GM21390 (cell line): ENCODE results near the gene TPD52L1.
"Not testable (repeated sequence)": the region's sequence is repeated elsewhere in the genome, so short reads cannot be mapped to it uniquely, and the experiment has no call there.

Source experiments
- ATAC-seq: cut with Tn5 transposase; IDR thresholded peaks from one replicate; pipeline ENCODE4 v1.9.1; 2021; ENCODE audit not compliant: unreplicated experiment

The TPD52L1 gene, protein sequence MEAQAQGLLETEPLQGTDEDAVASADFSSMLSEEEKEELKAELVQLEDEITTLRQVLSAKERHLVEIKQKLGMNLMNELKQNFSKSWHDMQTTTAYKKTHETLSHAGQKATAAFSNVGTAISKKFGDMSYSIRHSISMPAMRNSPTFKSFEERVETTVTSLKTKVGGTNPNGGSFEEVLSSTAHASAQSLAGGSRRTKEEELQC

DNA sequence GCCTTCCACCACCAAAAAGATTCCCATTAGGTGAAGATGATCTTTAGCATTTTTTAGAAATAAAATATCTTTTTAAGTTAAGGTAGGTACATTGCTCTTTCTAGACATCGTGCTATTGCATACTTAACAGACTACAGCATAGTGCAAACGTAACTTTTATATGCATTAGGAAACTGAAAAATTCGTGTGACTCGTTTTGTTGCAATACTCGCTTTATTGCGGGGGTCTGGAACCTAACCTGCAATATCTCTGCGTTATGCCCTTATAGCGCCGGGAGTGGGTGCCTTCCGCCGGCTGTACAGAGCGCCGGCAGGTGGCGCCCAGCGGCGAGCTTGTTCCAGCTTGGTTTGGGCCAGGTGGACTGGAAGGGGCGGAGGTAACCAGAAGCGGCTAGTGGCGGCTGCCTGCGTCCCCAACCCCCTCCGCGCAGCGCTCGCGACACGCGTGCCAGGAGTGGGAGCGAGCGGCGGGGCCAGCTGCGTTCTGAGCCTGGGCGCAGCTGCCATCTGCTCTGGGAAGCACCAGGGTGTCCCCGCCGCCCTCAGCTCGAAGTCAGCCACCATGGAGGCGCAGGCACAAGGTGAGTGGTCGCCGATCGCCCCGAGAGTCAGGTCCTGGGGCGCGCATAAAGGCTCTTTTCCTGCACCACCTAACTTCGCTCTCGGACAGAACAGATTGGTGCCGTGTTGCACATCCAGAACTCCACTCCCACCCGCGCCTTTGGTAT lies at the start of gene TPD52L1:
Gene TPD52L1 (plus strand): TSS at position 383 of the 727 bp plus-strand sequence. CDS start 179 bp downstream, at position 562.
- ATAC-seq = peak; percentile 97

DNA sequence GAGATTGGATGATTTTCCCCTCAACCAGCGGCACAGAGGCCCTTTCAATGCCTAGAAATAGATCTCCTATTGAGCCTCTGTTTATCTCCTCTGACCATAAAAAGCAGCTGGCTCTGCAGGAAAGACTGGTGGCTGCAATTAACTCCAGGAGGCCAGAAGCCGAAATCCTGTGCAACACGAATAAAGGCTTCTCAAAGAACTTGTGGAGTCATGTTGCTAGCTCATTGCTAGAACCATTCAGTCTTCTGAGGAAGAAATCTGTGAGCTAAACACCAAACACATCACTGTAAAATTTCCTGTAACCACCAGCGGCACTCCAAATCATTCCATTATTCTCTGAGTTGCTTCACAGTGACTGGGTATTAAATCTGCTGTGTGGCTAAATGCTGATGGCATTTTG lies 49.1 kb upstream of the TPD52L1 start:
- no peak for ATAC-seq

DNA sequence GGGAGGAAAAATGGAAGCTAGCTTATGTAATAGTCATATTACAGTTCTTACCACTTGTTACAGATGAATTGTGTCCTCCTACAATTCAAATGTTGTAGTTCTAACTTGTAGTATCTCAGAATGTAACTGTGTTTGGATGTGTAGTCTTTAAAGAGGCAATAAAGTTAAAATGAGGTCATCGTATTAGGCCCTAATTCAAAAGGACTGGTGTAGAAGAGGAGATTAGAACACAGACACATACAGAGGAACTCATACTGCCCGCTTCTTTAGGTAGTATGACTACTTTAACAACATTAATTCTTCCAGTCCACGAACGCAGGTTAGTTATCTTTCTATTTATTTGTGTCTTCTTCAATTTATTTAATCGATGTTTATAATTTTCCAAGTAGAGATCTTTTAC lies 46.5 kb upstream of the TPD52L1 start:
- no peak for ATAC-seq

DNA sequence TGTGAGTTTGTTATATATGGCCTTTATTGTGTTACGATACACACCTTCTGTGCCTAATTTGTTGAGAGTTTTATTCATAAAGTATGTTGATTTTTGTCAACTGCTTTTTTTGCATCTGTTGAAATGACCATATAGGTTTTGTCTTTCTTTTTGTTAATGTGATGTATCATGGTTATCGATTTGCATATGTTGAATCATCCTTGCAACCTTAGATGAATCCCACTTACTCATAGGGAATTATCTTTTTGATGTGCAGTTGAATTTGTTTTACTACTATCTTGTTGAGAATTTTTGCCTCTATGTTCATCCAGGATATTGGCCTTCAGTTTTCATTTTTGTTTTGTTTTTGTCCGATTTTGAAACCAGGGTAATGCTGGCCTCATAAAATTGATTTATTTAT lies 45.7 kb upstream of the TPD52L1 start:
- ATAC-seq = no peak

DNA sequence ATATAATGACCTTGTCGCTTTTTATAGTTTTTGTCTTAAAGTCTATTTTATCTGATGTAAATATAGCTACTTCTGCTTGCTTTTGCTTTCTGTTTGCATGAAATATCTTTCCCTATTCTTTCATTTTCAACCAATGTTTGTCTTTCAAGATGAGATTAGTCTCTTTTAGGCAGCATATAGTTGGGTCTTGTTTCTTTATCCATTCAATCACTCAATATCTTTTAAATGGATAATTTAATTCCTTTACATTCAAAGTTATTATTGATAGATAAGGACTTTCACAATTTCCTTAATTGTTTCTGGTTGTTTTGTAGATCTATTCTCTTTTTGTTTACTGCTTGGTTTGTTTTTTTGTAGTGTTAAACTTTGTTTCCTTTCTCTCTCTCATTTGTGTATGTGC lies 43.5 kb upstream of the TPD52L1 start:
- ATAC-seq = no peak

DNA sequence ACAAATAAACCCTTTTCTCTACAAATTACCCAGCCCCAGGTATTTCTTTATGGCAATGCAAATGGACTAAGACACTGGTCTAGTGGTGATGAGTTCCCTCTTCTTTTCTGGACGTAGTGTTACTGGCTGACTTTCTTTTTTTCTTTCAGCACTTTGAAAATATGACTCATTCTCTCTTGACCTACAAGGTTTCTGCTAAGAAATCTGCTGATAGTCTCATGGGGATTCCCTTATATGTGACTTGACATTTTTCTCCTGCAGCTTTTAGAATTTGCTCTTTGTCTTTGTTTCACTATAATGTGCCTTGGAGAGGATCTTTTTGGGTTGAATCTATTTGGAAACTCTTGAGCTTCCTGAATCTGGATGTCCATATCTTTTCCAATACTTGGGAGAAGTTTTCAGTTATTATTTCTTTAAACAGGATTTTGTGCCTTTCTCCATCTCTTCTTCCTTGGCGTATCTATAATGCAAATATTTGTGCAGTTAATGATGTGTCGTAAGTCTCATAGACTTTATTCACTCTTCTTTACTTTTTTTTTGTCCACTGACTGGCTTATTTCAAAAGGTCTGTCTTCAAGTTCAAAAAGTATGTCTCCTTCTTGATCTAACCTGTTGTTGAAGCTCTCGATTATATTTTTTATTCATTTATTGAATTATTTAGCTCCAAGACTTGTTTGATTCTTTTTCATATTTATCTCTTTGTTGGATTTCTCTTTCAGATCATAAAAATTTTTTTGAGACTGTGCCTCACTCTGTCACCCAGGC lies 42.2 kb upstream of the TPD52L1 start:
- no peak for ATAC-seq

DNA sequence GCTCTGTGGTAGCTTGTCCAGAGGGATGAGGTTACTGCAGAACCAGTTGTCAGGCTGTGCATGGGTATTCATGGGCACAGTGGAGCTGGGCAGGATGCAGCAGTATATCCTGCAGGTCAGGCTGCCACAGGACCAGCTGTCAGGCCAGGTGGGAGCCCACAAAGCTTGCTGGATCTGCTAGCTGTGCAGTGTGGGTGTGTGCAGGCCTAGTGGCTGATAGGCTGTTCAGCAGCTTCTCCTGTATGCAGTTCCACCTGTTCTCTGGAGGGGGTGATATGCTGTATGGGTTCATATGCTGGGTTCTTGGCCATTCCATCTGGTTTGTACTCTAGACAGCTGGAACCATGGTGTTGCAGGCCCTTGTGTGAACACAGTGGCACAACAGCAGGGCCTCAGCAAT lies 40.6 kb upstream of the TPD52L1 start:
- ATAC-seq = no peak

DNA sequence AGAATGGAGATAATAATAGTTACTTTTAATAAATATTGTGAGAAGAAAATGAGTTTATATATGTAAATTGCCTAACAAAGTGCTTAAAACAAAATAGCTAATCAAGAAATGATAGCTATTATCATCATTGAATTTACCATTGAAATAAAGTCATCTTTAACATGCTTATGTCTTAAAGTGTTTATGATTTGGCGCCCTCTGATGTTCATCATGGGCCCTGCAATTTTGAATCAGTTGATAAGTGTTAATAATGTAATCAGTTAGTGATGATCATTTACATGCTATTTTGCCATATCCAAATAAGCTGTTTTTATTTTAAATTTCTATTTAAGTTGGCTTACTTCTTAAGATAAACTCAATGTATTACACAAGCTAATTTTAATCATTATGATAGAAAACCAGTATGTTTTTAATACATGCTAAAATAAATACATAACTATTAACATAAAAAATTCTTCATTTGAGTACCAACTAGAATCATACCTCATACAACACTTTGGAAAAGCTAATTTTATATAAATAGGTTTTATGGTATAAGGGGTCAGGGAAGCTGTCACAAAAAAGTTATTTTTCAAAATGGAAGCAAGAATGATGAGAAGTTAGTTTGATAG lies 39.2 kb upstream of the TPD52L1 start:
- ATAC-seq = peak; percentile 64

DNA sequence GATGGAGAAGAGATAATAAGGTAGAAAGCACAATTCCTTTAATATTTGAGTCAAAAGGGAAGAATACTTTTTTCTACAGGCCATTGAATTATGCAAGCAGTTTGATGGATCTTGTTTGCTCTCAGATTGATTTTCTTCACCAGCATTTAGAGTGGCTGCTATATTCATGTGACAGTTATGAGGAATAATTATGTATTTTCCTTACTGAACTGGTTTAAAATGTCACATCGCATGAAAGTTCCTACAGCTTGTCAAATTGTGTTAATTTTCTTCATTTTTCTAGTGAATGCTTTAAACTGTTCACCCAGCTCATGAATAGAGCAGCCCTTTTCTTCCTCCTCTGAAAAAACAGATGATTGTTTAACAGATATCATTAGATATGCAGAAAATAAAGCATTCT lies 37.4 kb upstream of the TPD52L1 start:
- no peak for ATAC-seq

DNA sequence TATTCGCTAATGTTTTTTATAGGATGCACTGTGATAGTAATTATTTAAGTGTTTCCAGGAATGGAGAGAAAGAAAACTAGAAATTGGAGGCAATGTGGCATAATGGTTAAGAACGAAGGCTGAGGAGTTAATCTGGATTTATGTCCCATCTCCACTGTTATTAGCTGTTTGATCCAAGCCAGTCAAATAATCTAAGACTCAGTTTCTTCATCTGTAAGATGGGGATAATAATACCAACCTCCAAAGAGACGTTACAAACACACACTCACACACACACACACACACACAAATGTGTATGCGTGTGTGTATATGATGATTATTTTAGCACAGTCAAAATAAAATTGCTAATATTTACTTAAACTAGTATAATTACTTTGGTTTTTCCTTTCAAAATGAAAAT lies 36.9 kb upstream of the TPD52L1 start:
- ATAC-seq = no peak

DNA sequence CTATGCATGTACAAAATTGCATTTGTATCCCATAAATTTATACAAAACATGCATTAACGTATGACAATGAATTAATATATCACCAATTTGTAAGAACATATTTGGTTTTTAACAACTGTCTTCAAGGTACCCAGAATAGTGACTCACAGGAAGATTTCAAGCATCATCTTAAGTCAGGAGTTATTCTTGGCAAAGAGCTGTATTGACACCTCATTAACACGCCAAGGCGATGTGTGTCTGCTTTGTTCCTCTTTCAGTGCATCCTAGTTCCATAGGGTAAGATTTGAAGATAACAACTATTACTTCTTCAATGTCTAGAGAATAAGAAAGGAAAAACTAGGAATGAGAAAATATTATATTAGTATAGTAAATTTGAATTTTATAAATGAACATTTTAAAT lies 35.8 kb upstream of the TPD52L1 start:
- no peak for ATAC-seq

DNA sequence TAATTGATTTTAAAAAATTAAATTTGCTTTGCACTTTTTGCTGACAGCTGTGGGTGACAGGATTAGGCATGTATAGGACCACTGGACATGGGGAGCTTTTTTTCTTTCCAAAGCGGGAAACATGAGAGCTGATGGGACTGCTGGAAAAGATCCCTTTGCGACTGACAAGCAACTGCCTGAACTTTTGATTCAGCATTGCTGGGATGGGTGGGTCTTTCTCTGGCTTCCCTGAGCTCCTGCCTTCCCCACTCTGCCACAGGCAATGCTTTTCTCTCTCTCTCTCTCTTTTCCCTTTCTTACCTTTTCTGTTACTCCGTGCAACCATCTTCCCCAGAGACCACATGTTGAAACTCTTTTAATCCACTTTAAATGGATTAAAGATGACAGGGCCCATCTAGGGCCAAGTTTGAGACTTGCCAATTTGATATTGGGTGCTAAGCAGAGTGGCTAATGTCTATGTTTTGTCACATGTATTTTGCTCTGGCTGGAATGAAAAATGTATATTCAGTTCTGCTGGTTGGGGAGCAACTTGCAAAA lies 33.5 kb upstream of the TPD52L1 start:
- ATAC-seq = no peak

DNA sequence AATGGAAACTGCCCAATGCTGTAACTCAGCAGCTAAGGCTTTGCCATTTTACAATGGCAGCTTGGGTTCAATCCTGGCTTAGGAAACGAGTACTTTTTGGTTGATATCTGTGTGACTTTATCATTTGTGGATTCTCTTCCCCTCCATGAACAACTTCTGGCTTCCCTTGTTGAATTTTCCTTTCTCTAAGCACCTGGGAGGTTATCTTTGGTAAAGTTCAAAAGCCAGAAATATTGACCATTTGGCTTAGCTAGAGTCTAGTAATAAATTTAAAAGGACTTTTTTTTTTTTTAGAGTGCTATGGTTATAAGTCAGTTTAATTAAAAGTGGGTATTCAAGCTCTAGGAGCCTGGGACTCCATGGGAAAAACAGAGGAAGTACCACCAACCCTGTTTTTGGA lies 31.7 kb upstream of the TPD52L1 start:
- no peak for ATAC-seq

DNA sequence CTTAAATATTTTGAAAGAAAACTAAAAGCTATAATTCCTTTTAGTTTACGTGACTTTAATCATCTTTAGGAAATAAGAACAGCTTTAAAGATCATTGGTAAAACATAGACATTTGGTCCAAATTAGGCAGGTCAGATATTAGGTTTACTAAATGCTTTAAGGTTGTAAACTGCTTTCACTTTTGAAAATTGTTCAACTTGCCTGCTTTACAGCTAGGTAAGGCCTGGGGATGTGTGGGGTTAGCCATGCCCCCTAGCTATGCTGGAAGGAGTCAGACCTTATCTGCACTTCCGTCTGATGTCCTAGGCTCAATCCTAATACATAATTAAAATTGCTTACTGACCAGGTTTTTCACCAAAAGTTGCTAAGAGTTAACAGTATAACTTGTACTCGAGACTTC lies 30.5 kb upstream of the TPD52L1 start:
- no peak for ATAC-seq

DNA sequence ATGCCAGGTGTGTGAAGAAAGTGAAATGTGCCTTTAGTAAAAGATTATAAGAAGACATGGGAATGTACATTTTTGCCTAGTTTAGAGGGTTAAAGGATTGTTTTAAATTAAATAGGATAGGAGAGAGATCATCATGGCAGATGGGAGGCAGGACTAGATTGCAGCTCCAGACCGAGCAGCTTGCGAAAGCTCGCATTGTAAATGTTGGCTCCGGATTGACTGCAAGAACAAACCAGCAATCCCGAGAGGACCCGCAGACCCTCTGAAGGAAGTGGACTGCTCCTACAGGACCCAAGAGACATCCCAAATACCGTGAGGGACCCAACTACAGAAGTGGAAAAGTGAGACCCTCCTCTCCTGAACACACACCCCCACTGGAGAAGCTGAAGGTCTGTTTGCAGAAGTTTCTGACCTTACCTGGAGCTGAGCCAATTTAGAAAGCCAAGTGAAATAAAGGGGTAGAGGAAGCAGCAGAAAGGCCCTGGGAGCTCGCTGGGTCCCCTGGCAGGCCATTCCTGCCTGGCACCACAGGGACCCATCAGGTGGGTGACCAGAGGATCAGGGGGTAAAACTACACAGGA lies 30.0 kb upstream of the TPD52L1 start:
- ATAC-seq = no peak

DNA sequence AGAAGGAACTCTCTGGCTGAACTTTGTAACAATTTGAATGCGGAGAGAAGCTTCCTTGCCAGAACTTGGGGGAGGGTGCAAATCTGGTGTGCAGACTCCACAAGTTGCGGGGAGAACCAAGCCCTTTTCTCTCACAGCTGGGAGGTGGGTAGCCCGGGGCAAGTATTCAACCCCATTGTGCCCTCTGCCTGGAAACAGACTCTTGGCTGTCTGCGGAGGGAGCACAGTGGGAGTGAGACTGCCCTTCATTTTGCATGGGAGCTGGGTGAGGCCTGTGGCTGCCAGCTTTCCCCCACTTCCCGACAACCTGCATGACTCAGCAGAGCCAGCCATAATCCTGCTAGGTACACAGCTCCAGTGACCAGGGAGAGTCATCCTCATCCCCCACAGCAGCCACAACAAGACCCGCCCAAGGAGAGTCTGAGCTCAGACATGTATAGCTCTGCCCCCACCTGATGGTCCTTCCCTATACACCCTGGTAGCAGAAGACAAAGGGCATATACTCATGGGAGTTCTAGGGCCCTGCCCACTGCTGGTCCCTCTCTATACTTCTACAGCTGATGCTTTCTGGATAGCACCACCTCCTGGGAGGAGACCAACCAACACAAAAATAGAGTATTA lies 29.4 kb upstream of the TPD52L1 start:
- no peak for ATAC-seq

DNA sequence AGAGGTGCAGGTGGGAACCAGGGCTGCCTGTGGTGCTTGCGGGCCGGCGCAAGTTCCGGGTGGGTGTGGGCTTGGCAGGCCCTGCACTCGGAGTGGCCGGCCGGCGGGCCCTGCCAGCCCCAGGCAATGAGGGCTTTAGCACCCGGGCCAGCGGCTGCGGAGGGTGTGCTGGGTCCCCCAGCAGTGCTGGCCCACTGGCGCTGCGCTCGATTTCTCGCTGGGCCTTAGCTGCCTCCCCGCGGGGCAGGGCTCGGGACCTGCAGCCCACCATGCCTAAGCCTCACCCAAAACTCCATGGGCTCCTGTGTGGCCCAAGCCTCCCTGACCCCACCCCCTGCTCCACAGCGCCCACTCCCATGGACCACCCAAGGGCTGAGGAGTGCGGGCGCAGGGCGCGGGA lies 27.7 kb upstream of the TPD52L1 start:
- not testable (repeated sequence) for ATAC-seq

DNA sequence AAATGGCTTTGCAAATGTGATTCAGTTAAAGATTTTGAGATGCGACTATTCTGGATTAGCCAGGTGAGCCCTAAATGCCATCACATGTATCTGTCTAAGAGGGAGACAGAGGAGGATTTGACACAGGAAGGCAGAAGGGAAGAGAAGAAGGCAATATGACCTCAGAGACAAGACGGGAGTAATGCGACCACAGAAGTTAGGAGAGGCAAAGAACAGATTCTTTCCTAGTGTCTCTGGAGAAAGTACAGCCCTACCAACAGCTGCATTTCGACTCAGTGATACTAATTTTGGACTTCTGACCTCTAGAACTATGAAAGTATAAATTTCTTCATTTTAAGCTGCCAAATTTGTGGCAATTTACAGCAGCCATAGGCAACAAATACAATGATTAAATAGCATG lies 24.2 kb upstream of the TPD52L1 start:
- no peak for ATAC-seq

DNA sequence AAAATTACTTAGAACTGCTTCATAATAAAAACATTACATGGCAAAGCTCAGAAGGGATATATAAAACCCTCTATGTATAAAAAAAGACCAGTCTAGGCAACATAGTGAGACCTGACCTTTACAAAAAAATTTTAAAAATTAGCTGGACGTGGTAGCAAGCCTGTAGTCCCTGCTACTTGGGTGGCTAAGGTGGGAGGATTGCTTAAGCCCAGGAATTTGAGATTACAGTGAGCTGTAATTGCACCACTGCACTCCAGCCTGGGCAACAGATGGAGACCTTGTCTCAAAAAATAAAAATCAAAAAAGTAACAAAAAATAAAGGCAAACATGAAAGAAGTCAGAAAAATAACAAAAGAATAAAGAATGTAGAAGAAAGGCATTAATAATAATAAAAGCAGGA lies 21.5 kb upstream of the TPD52L1 start:
- no peak for ATAC-seq

DNA sequence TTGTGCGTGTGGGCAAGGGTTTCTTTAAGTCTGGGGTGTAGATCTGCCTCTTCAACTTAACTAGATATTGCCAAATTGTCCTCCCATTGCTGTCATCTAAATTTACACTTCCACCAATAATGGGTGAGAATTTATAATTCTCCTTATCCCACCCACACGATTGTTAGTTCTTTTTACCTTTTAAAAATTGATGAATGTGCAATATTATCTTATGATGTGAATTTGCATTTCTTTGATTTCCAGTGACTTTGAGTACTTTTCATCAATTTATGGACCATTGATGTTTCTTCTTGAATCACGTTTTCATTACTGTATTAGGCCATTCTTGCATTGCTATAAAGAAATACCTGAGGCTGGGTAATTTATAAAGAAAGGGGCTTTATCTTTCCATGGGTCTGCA lies 17.2 kb upstream of the TPD52L1 start:
- ATAC-seq = no peak

DNA sequence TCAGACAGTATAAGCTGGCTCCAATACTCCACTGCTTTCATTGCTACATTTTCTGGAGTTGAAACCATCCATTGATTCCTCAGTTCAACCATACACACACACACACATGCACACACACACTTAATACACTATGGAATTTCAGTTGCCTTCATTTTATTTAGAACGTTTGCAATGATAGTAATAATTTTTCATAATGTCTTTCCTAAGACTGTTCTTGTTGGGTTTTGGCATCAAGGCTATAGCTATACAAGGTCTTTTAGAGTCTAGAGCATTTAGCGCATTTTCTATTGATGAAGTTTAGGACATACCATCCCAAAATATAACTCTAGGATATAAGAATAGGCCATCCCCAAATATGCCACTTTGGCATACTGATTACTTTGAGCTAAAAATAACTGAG lies 15.5 kb upstream of the TPD52L1 start:
- no peak for ATAC-seq
